Esophagus muscularis mucosa (tissue), 4 donors: ENCODE data around the gene RHOV. TPM values are rescaled to one million over a fixed set of nuclear protein-coding genes. Genes with fewer than 3 reads are reported as not detected.
A peak's percentile ranks its signal among the peaks of the same experiment; 100 is the strongest.

Source experiments
- DNase-seq: peaks from one replicate; pipeline ENCODE4 v3.0.0-alpha.2; 2017; ENCODE audit errors: extremely low spot score
- H3K27ac ChIP-seq, 4 donors: fragments of 200-600 bp; sonication (generic); replicated peaks in 1 of 4; 1 replicate in 3 of 4; 2 replicates in 1 of 4; pipeline ENCODE4 v1.5.1; 2016 to 2019; ENCODE audit warnings: mild to moderate bottlenecking in 1 of 4
- H3K27me3 ChIP-seq, 4 donors: fragments of 200-600 bp; sonication (generic); one replicate each; pipeline versions ENCODE4 v1.5.1 to v1.6.0; 2016 to 2019
- H3K36me3 ChIP-seq, 4 donors: fragments of 200-600 bp; sonication (generic); one replicate each; pipeline ENCODE4 v1.5.1; 2016 to 2019
- H3K4me1 ChIP-seq, 4 donors: fragments of 200-600 bp; sonication (generic); one replicate each; pipeline ENCODE4 v1.5.1; 2016 to 2019
- H3K4me3 ChIP-seq, 4 donors: fragments of 200-600 bp; sonication (generic); 1 replicate in 2 of 4; 2 replicates in 2 of 4; pipeline ENCODE4 v1.5.1; 2016 to 2019; ENCODE audit warnings: mild to moderate bottlenecking in 4 of 4, moderate library complexity in 1 of 4
- H3K9me3 ChIP-seq, 4 donors: fragments of 200-600 bp; sonication (generic); 1 replicate in 3 of 4; 2 replicates in 1 of 4; pipeline ENCODE4 v1.5.1; 2016 to 2019
- EP300 ChIP-seq: sonication (generic); formaldehyde crosslinking; IDR thresholded peaks from one replicate; pipeline ENCODE4 v1.6.1; 2017; ENCODE audit warnings: antibody characterized with exemption
- POLR2A ChIP-seq: fragments of 450-650 bp; IDR thresholded peaks from one replicate; pipeline ENCODE4 v1.6.1; 2017; ENCODE audit warnings: antibody characterized with exemption, moderate library complexity, mild to moderate bottlenecking, low read depth
- POLR2AphosphoS5 ChIP-seq, 2 donors: sonication (generic); formaldehyde crosslinking; IDR thresholded peaks; one replicate each; pipeline ENCODE4 v1.6.1; 2017; ENCODE audit warnings: antibody characterized with exemption in 2 of 2
- WGBS: methylation state at CpG from one replicate; pipeline ENCODE4 v1.1.5; 2018; 5-methylcytosine and 5-hydroxymethylcytosine counted together
- intact Hi-C: fragments of 100-400 bp; cut with DNase I; formaldehyde crosslinking; loops from one replicate; pipeline ENCODE4 v1.15.1; 2023
- total RNA-seq, 4 donors: library from RNA; depleted of rRNA; stranded (reverse); fragments of >200 nt; gene quantifications; one replicate each; pipeline versions ENCODE4 v1.1.0 to v1.2.1, GENCODE V29; 2016
- TF ChIP-seq, protein P1 (sequence below), 3 experiments: fragments of 200-600 bp in 2 of 3; fragments of 450-650 bp in 1 of 3; sonication (generic) in 2 of 3; IDR thresholded peaks; one replicate each; pipeline ENCODE4 v1.5.1; 2017 to 2019; ENCODE audit warnings: antibody characterized with exemption in 3 of 3, mild to moderate bottlenecking in 2 of 3, moderate library complexity in 1 of 3

Gene RHOV
- total RNA-seq, 4 donors from 2014 or later, result not detected

GRCh38 chr15:40850576-40851112 lies 23.4 kb downstream of the RHOV start:
- WGBS, result 87% methylated on average over 8 of the region's 8 CpGs
- intact Hi-C loops, result no loop called here
- no peaks in the 10 kb centered on the region for H3K36me3 ChIP-seq
- no peak overlapping the region for H3K27ac ChIP-seq
- H3K9me3 ChIP-seq, result no peaks in the 10 kb centered on the region
- peaks cover 0 to 3% (median 0%) of the 10 kb centered on the region in 4 donors for H3K4me1 ChIP-seq
- H3K4me3 ChIP-seq, result no peak overlapping the region
- DNase-seq, result no peak
- TF ChIP-seq, protein P1, sequence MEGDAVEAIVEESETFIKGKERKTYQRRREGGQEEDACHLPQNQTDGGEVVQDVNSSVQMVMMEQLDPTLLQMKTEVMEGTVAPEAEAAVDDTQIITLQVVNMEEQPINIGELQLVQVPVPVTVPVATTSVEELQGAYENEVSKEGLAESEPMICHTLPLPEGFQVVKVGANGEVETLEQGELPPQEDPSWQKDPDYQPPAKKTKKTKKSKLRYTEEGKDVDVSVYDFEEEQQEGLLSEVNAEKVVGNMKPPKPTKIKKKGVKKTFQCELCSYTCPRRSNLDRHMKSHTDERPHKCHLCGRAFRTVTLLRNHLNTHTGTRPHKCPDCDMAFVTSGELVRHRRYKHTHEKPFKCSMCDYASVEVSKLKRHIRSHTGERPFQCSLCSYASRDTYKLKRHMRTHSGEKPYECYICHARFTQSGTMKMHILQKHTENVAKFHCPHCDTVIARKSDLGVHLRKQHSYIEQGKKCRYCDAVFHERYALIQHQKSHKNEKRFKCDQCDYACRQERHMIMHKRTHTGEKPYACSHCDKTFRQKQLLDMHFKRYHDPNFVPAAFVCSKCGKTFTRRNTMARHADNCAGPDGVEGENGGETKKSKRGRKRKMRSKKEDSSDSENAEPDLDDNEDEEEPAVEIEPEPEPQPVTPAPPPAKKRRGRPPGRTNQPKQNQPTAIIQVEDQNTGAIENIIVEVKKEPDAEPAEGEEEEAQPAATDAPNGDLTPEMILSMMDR (IDR thresholded peaks at IDR 0.05), result no peak
- TF ChIP-seq EP300 (no peak), POLR2AphosphoS5 (IDR thresholded peaks at IDR 0.05) (no peak), POLR2A (no peak)
- H3K27me3 ChIP-seq, result peaks cover 0 to 39% (median 5%) of the 10 kb centered on the region in 4 donors

- Histone ChIP-seq H3K9me3 (no peaks in the 10 kb centered on the region), H3K4me3 (no peak overlapping the region), H3K27me3 (peaks cover 0 to 49% (median 23%) of the 10 kb centered on the region in 4 donors), H3K27ac (no peak overlapping the region), H3K36me3 (no peaks in the 10 kb centered on the region), H3K4me1 (peaks cover 16 to 23% (median 20%) of the 10 kb centered on the region in 4 donors)
- intact Hi-C loops, result no loop called here
- TF ChIP-seq EP300 (no peak), POLR2A (no peak)
- no peak for DNase-seq
- WGBS, result 72% methylated on average over 5 of the region's 7 CpGs
Observed at GRCh38 chr15:40847223-40847961, 26.6 kb downstream of the RHOV start.

DNA sequence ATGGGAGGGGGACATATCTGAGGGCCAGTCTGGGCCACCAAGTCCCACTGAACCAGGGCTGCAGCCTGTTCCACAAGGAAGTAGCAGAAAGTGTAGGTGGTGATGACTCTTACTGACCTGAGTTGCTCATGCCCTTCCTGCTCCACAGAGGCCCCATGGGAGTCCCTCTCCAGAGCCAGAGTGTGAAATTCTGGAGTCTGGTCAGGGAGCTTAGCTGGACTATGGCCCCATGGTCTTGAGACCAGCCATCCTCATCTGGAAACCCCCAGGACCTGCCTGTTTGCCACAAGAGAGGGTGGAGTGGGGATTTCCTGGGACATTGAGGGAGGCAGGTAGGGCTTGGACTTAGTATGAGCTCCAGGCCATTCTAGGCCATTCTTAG lies 27.2 kb downstream of the RHOV start:
- TF ChIP-seq, protein P1 (IDR thresholded peaks at IDR 0.05), result no peak
- TF ChIP-seq EP300, result no peak
- no peak for TF ChIP-seq POLR2AphosphoS5 (IDR thresholded peaks at IDR 0.05)
- no peak for TF ChIP-seq POLR2A
- H3K27me3 ChIP-seq, result peaks cover 0 to 54% (median 23%) of the 10 kb centered on the region in 4 donors
- no peaks in the 10 kb centered on the region for H3K36me3 ChIP-seq
- H3K4me3 ChIP-seq, result no peak overlapping the region
- intact Hi-C loops, result no loop called here
- peaks cover 16 to 23% (median 20%) of the 10 kb centered on the region in 4 donors for H3K4me1 ChIP-seq
- H3K9me3 ChIP-seq, result no peaks in the 10 kb centered on the region
- H3K27ac ChIP-seq, result no peak overlapping the region
- no peak for DNase-seq

- Histone ChIP-seq H3K27ac (no peak overlapping the region), H3K4me1 (peaks cover 16 to 23% (median 20%) of the 10 kb centered on the region in 4 donors), H3K9me3 (no peaks in the 10 kb centered on the region), H3K4me3 (peak overlapping the region in 1 of 4 donors; percentile 12), H3K27me3 (peaks cover 0 to 56% (median 23%) of the 10 kb centered on the region in 4 donors), H3K36me3 (no peaks in the 10 kb centered on the region)
- TF ChIP-seq EP300 (no peak), POLR2AphosphoS5 (IDR thresholded peaks at IDR 0.05) (no peak), POLR2A (no peak)
- TF ChIP-seq, protein P1 (IDR thresholded peaks at IDR 0.05), result no peak
- intact Hi-C loops, result no loop called here
- no peak for DNase-seq
- WGBS, result 83% methylated on average over 8 of the region's 8 CpGs
Observed at GRCh38 chr15:40845511-40846284, 28.3 kb downstream of the RHOV start.

GRCh38 chr15:40845036-40845435 lies 29.0 kb downstream of the RHOV start:
- peaks cover 0 to 56% (median 23%) of the 10 kb centered on the region in 4 donors for H3K27me3 ChIP-seq
- H3K4me1 ChIP-seq, result peaks cover 16 to 23% (median 20%) of the 10 kb centered on the region in 4 donors
- H3K9me3 ChIP-seq, result no peaks in the 10 kb centered on the region
- peak overlapping the region; percentile 50 to 64 (median 52) for H3K4me3 ChIP-seq
- H3K27ac ChIP-seq, result no peak overlapping the region
- TF ChIP-seq EP300, result no peak
- no peak for TF ChIP-seq POLR2A
- TF ChIP-seq, protein P1 (IDR thresholded peaks at IDR 0.05), result no peak
- no peak for TF ChIP-seq POLR2AphosphoS5 (IDR thresholded peaks at IDR 0.05)
- DNase-seq, result no peak
- intact Hi-C loops, result no loop called here
- 54% methylated on average over 12 of the region's 12 CpGs for WGBS
- no peaks in the 10 kb centered on the region for H3K36me3 ChIP-seq
